Endodermal cell (in vitro differentiated cells): ENCODE measurements around the gene FERMT2. TPM values are rescaled to one million over a fixed set of nuclear protein-coding genes. Genes with fewer than 3 reads are reported as not detected.

Experiments
- DNase-seq: peaks from one replicate; pipeline ENCODE4 v3.0.0-alpha.2; 2017
- H3K27ac ChIP-seq: 2 replicates; pipeline ENCODE4 v1.5.1; 2013; ENCODE audit warnings: mild to moderate bottlenecking, low read depth, low read length, moderate library complexity
- H3K27me3 ChIP-seq: 2 replicates; pipeline ENCODE4 v1.6.1; 2013; ENCODE audit warnings: mild to moderate bottlenecking, low read length, moderate library complexity; ENCODE audit not compliant: insufficient read depth, control insufficient read depth, poor library complexity, severe bottlenecking
- H3K36me3 ChIP-seq: 2 replicates; pipeline ENCODE4 v1.7.0; 2013; ENCODE audit warnings: mild to moderate bottlenecking, low read length, moderate library complexity; ENCODE audit not compliant: control insufficient read depth, insufficient read depth
- H3K4me1 ChIP-seq: one replicate; pipeline ENCODE4 v1.7.0; 2013; ENCODE audit warnings: low read length; ENCODE audit not compliant: control insufficient read depth, insufficient read depth
- H3K4me3 ChIP-seq: 2 replicates; pipeline ENCODE4 v1.5.1; 2013; ENCODE audit warnings: mild to moderate bottlenecking, low read length, moderate library complexity
- H3K9ac ChIP-seq: 2 replicates; pipeline ENCODE4 v1.6.1; 2013; ENCODE audit warnings: mild to moderate bottlenecking, low read length, moderate library complexity; ENCODE audit not compliant: poor library complexity, severe bottlenecking; ENCODE audit errors: extremely low read depth
- H3K9me3 ChIP-seq: 2 replicates; pipeline ENCODE4 v1.6.1; 2013; ENCODE audit warnings: mild to moderate bottlenecking, low read length, moderate library complexity; ENCODE audit not compliant: control insufficient read depth
- H3K27ac Mint-ChIP-seq: 2 replicates; pipeline ENCODE4 v1.8.0; 2020; ENCODE audit warnings: mixed read lengths
- H3K27me3 Mint-ChIP-seq: 2 replicates; pipeline ENCODE4 v1.8.0; 2021; ENCODE audit warnings: mild to moderate bottlenecking, mixed read lengths; ENCODE audit not compliant: insufficient read depth
- H3K36me3 Mint-ChIP-seq: 2 replicates; pipeline ENCODE4 v1.8.0; 2020; ENCODE audit warnings: low read depth, mixed read lengths
- H3K4me1 Mint-ChIP-seq: 2 replicates; pipeline ENCODE4 v1.8.0; 2020; ENCODE audit warnings: mixed read lengths
- H3K4me3 Mint-ChIP-seq: 2 replicates; pipeline ENCODE4 v1.8.0; 2020; ENCODE audit warnings: mild to moderate bottlenecking, moderate library complexity, mixed read lengths
- H3K9me3 Mint-ChIP-seq: 2 replicates; pipeline ENCODE4 v1.8.0; 2020; ENCODE audit warnings: mild to moderate bottlenecking, mixed read lengths
- CTCF ChIP-seq: fragments of 200-600 bp; sonication (generic); conservative IDR thresholded peaks from 2 replicates; pipeline ENCODE4 v1.5.0; 2021; ENCODE audit warnings: antibody characterized with exemption, mild to moderate bottlenecking
- WGBS, 2 experiments: methylation state at CpG; one replicate each; pipeline versions ENCODE4 v1.1.5 to v1.1.7; 2013; ENCODE audit warnings: missing lambda C conversion rate in 2 of 2, mixed read lengths in 1 of 2; ENCODE audit not compliant: insufficient coverage in 1 of 2, insufficient read length in 1 of 2; 5-methylcytosine and 5-hydroxymethylcytosine counted together
- total RNA-seq, 2 donors: library from RNA; stranded (reverse); fragmentation: NEBNext Ultra II Directional in 1 of 2; extraction: Animal tissue kit (Norgen Biotek cat#: 25700) in 1 of 2; gene quantifications; 2 replicates in 1 of 2; 3 replicates in 1 of 2; pipeline ENCODE4 v1.2.1, GENCODE V29; 2021

FERMT2 gene
- total RNA-seq, 2 donors from 2014 or later = 350 to 377 TPM

GRCh38 chr14:52913271-52913670 lies 37.6 kb downstream of the FERMT2 start:
- Mint-ChIP-seq H3K4me3 (no peak overlapping the region), H3K27me3 (no peaks in the 10 kb centered on the region), H3K4me1 (peaks cover 9% of the 10 kb centered on the region), H3K9me3 (no peaks in the 10 kb centered on the region), H3K36me3 (peaks cover 74% of the 10 kb centered on the region), H3K27ac (no peak overlapping the region)
- Histone ChIP-seq H3K4me1 (no peaks in the 10 kb centered on the region), H3K4me3 (no peak overlapping the region), H3K9me3 (no peaks in the 10 kb centered on the region), H3K36me3 (peaks cover 90% of the 10 kb centered on the region), H3K27ac (no peak overlapping the region), H3K9ac (no peak overlapping the region), H3K27me3 (no peaks in the 10 kb centered on the region)
- 72 to 73% methylated on average over 4 of the region's 4 CpGs for WGBS, 2 experiments
- no peak for DNase-seq
- TF ChIP-seq CTCF = no peak

- 98 to 100% methylated on average over 1 to 3 of the region's 3 CpGs for WGBS, 2 experiments
- no peak for TF ChIP-seq CTCF
- no peaks in the 10 kb centered on the region for H3K9me3 ChIP-seq
- Mint-ChIP-seq H3K9me3 (no peaks in the 10 kb centered on the region), H3K4me3 (no peak overlapping the region), H3K27me3 (no peaks in the 10 kb centered on the region), H3K36me3 (peaks cover 74% of the 10 kb centered on the region), H3K4me1 (peaks cover 15% of the 10 kb centered on the region), H3K27ac (no peak overlapping the region)
- no peak for DNase-seq
- no peak overlapping the region for H3K4me3 ChIP-seq
- H3K36me3 ChIP-seq = peaks cover 90% of the 10 kb centered on the region
- no peaks in the 10 kb centered on the region for H3K27me3 ChIP-seq
- no peaks in the 10 kb centered on the region for H3K4me1 ChIP-seq
- H3K9ac ChIP-seq = no peak overlapping the region
- H3K27ac ChIP-seq = no peak overlapping the region
These were observed 38.9 kb downstream of the FERMT2 start for GRCh38 chr14:52911904-52912303.

GRCh38 chr14:52910572-52910971 lies 40.3 kb downstream of the FERMT2 start:
- peaks cover 68% of the 10 kb centered on the region for H3K36me3 Mint-ChIP-seq
- DNase-seq = no peak
- Histone ChIP-seq H3K9me3 (no peaks in the 10 kb centered on the region), H3K4me1 (no peaks in the 10 kb centered on the region), H3K4me3 (no peak overlapping the region), H3K27ac (no peak overlapping the region), H3K9ac (no peak overlapping the region), H3K36me3 (peaks cover 90% of the 10 kb centered on the region), H3K27me3 (no peaks in the 10 kb centered on the region)
- WGBS, 2 experiments = 90% methylated on average over 2 of the region's 2 CpGs; no CpG with 5 or more reads in 1 of the 2 experiments
- H3K27ac Mint-ChIP-seq = no peak overlapping the region
- TF ChIP-seq CTCF = no peak
- peaks cover 15% of the 10 kb centered on the region for H3K4me1 Mint-ChIP-seq
- no peak overlapping the region for H3K4me3 Mint-ChIP-seq
- no peaks in the 10 kb centered on the region for H3K27me3 Mint-ChIP-seq
- H3K9me3 Mint-ChIP-seq = no peaks in the 10 kb centered on the region
